ENCODE data around the gene KCNQ1.
"Not testable (repeated sequence)": the region's sequence is repeated elsewhere in the genome, so short reads cannot be mapped to it uniquely, and the experiment has no call there.

- TF ChIP-seq POLR2A, EP300 (IDR thresholded peaks at IDR 0.05): not testable (repeated sequence)
- TF ChIP-seq, protein P1, sequence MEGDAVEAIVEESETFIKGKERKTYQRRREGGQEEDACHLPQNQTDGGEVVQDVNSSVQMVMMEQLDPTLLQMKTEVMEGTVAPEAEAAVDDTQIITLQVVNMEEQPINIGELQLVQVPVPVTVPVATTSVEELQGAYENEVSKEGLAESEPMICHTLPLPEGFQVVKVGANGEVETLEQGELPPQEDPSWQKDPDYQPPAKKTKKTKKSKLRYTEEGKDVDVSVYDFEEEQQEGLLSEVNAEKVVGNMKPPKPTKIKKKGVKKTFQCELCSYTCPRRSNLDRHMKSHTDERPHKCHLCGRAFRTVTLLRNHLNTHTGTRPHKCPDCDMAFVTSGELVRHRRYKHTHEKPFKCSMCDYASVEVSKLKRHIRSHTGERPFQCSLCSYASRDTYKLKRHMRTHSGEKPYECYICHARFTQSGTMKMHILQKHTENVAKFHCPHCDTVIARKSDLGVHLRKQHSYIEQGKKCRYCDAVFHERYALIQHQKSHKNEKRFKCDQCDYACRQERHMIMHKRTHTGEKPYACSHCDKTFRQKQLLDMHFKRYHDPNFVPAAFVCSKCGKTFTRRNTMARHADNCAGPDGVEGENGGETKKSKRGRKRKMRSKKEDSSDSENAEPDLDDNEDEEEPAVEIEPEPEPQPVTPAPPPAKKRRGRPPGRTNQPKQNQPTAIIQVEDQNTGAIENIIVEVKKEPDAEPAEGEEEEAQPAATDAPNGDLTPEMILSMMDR (IDR thresholded peaks at IDR 0.05): not testable (repeated sequence)
Measured at GRCh38 chr11:2497951-2498350, 53.1 kb downstream of the KCNQ1 start.

Data from upper lobe of left lung (tissue), 4 donors.